Transverse colon (tissue), 4 donors: Measurements from ENCODE around the gene MAGI1.

ENCODE experiments used
- CTCF ChIP-seq, 5 experiments: fragments of 200-600 bp in 3 of 5; fragments of 450-650 bp in 2 of 5; sonication (generic) in 3 of 5; IDR thresholded peaks; 1 replicate in 2 of 5; 2 replicates in 3 of 5; pipeline ENCODE4 v1.5.1; 2016 to 2017; ENCODE audit warnings: antibody characterized with exemption in 5 of 5, inconsistent platforms in 3 of 5, mild to moderate bottlenecking in 2 of 5, moderate library complexity in 1 of 5
- EP300 ChIP-seq: sonication (generic); formaldehyde crosslinking; IDR thresholded peaks from one replicate; pipeline ENCODE4 v1.6.1; 2017; ENCODE audit warnings: antibody characterized with exemption, low read depth
- POLR2A ChIP-seq: fragments of 450-650 bp; IDR thresholded peaks from one replicate; pipeline ENCODE4 v1.6.1; 2016; ENCODE audit warnings: antibody characterized with exemption, mild to moderate bottlenecking, moderate library complexity
- POLR2AphosphoS5 ChIP-seq, 3 donors: sonication (generic); formaldehyde crosslinking; IDR thresholded peaks; one replicate each; pipeline ENCODE4 v1.6.1; 2016; ENCODE audit warnings: antibody characterized with exemption in 3 of 3

GRCh38 chr3:65650247-65650646, 388.5 kb downstream of the MAGI1 start:
- TF ChIP-seq POLR2AphosphoS5 (IDR thresholded peaks at IDR 0.05) (no peak), CTCF (IDR thresholded peaks at IDR 0.05) (no peak), POLR2A (no peak), EP300 (no peak)
